ENCODE results near the gene WDCP. TPM values are rescaled to one million over a fixed set of nuclear protein-coding genes. Genes with fewer than 3 reads are reported as not detected.

The WDCP gene
- total RNA-seq, 2 donors from 2014 or later = 8.0 to 21.3 TPM

GRCh38 chr2:24008672-24009366 is 38.4 kb downstream of the WDCP start:
- Histone ChIP-seq H3K9me3 (no peaks in the 10 kb centered on the region), H3K4me3 (no peak overlapping the region), H3K27me3 (replicated peaks; ENCODE audit: insufficient read depth) (no peaks in the 10 kb centered on the region), H3K27ac (no peak overlapping the region), H3K4me1 (ENCODE audit: control insufficient read depth in 1 of 2, low read depth in 2 of 2) (peaks cover 6 to 10% of the 10 kb centered on the region in 2 donors), H3K36me3 (no peaks in the 10 kb centered on the region)
- DNase-seq (ENCODE audit: low spot score) (no peak), ATAC-seq (ENCODE audit: insufficient number of reproducible peaks, low FRiP score, low read depth) (no peak)
- TF ChIP-seq, protein P1, sequence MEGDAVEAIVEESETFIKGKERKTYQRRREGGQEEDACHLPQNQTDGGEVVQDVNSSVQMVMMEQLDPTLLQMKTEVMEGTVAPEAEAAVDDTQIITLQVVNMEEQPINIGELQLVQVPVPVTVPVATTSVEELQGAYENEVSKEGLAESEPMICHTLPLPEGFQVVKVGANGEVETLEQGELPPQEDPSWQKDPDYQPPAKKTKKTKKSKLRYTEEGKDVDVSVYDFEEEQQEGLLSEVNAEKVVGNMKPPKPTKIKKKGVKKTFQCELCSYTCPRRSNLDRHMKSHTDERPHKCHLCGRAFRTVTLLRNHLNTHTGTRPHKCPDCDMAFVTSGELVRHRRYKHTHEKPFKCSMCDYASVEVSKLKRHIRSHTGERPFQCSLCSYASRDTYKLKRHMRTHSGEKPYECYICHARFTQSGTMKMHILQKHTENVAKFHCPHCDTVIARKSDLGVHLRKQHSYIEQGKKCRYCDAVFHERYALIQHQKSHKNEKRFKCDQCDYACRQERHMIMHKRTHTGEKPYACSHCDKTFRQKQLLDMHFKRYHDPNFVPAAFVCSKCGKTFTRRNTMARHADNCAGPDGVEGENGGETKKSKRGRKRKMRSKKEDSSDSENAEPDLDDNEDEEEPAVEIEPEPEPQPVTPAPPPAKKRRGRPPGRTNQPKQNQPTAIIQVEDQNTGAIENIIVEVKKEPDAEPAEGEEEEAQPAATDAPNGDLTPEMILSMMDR (IDR thresholded peaks at IDR 0.05) = no peak

- ATAC-seq (ENCODE audit: insufficient number of reproducible peaks, low FRiP score, low read depth) = no peak
Measured at GRCh38 chr2:24007693-24008092, 39.5 kb downstream of the WDCP start.

DNA sequence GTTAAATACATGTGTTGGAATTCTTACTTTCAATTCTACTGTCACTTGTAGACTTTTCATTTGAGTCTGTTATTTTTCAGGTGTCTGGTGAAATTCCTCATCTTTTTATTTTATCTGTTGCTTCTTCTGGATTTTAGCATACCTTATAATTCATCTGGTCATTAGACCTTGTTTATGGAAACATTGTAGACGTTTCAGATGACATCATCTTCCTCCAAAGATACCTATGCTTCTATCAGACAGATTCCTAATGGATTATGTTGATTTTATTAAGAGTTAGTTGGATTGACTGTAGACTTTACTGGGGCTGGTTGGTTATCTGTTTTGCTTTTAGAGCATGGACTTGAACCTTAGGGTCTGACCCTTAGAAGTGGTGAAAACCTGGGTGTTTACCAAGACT is 52.6 kb downstream of the WDCP start:
- no peaks in the 10 kb centered on the region for H3K4me1 ChIP-seq (ENCODE audit: control insufficient read depth in 1 of 2, low read depth in 2 of 2)
- H3K27me3 ChIP-seq (replicated peaks; ENCODE audit: insufficient read depth) = no peaks in the 10 kb centered on the region
- no peak for ATAC-seq (ENCODE audit: insufficient number of reproducible peaks, low FRiP score, low read depth)
- H3K9me3 ChIP-seq = no peaks in the 10 kb centered on the region
- H3K27ac ChIP-seq = no peak overlapping the region
- no peak for DNase-seq (ENCODE audit: low spot score)
- peaks cover 5% of the 10 kb centered on the region for H3K36me3 ChIP-seq
- TF ChIP-seq, protein P1 (IDR thresholded peaks at IDR 0.05) = no peak
- H3K4me3 ChIP-seq = no peak overlapping the region

More at GRCh38 chr2:24007693-24008092, 39.5 kb downstream of the WDCP start:
- TF ChIP-seq, protein P1 (IDR thresholded peaks at IDR 0.05) = no peak
- Histone ChIP-seq H3K9me3 (no peaks in the 10 kb centered on the region), H3K4me1 (ENCODE audit: control insufficient read depth in 1 of 2, low read depth in 2 of 2) (peaks cover 6 to 10% of the 10 kb centered on the region in 2 donors), H3K27ac (no peak overlapping the region), H3K4me3 (no peak overlapping the region), H3K27me3 (replicated peaks; ENCODE audit: insufficient read depth) (no peaks in the 10 kb centered on the region), H3K36me3 (no peaks in the 10 kb centered on the region)
- DNase-seq (ENCODE audit: low spot score) = no peak

- H3K27ac ChIP-seq = no peak overlapping the region
Measured at GRCh38 chr2:23993736-23994269, 53.4 kb downstream of the WDCP start.

DNA sequence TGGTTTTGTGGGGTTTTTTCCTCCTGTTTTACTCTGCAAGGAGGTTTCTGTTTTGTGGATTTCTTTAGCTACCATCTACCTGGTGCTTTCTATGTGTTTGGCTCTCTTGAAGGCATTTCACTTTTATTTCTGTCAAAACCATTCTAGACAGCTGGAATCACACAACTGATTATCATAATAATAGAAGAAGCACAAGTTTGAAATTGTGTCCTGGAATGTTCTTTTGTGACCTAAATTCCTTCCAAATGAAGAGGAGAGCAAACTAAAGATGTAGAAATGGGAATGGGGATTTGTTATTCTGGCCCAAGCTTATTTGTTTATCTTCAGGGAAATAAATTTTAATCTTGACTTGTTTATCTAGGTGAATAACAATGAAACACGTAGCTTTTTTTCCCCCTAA is 54.3 kb downstream of the WDCP start:
- H3K27ac ChIP-seq = no peak overlapping the region

More at GRCh38 chr2:23993736-23994269, 53.4 kb downstream of the WDCP start:
- Histone ChIP-seq H3K4me1 (ENCODE audit: control insufficient read depth in 1 of 2, low read depth in 2 of 2) (no peaks in the 10 kb centered on the region), H3K9me3 (no peaks in the 10 kb centered on the region), H3K27me3 (replicated peaks; ENCODE audit: insufficient read depth) (no peaks in the 10 kb centered on the region), H3K4me3 (no peak overlapping the region), H3K36me3 (peaks cover 4% of the 10 kb centered on the region)
- TF ChIP-seq, protein P1 (IDR thresholded peaks at IDR 0.05) = no peak
- ATAC-seq (ENCODE audit: insufficient number of reproducible peaks, low FRiP score, low read depth) = no peak
- DNase-seq (ENCODE audit: low spot score) = no peak

More for the DNA sequence above, 54.3 kb downstream of the WDCP start:
- Histone ChIP-seq H3K27me3 (replicated peaks; ENCODE audit: insufficient read depth) (no peaks in the 10 kb centered on the region), H3K9me3 (no peaks in the 10 kb centered on the region), H3K4me3 (no peak overlapping the region), H3K4me1 (ENCODE audit: control insufficient read depth in 1 of 2, low read depth in 2 of 2) (no peaks in the 10 kb centered on the region), H3K36me3 (peaks cover 4% of the 10 kb centered on the region)
- TF ChIP-seq, protein P1 (IDR thresholded peaks at IDR 0.05) = no peak
- no peak for DNase-seq (ENCODE audit: low spot score)
- no peak for ATAC-seq (ENCODE audit: insufficient number of reproducible peaks, low FRiP score, low read depth)

Measured in thoracic aorta (tissue), 2 donors.